Endothelial cell of umbilical vein (primary cell): ENCODE data around the gene TYRO3. TPM values are rescaled to one million over a fixed set of nuclear protein-coding genes. Genes with fewer than 3 reads are reported as not detected.

Experiments used
- BruUV-seq: library from RNA; stranded (reverse); fragments of 400-500 nt; replicated peaks from 2 replicates; lab custom pipeline; 2021; lab: Mats Ljungman, UMichigan
- CTCF ChIA-PET: fragments of 300-600, 350-600 bp; sonication (Branson Sonifier 250); formaldehyde crosslinking; loops from one replicate; lab custom pipeline; 2021; ENCODE audit warnings: antibody characterized with exemption, inconsistent platforms; lab: Charles Lee
- POLR2A ChIA-PET: fragments of 300-600, 350-600 bp; sonication (Branson Sonifier 250); formaldehyde crosslinking; loops from one replicate; lab custom pipeline; 2021; ENCODE audit warnings: antibody characterized with exemption, inconsistent platforms; lab: Charles Lee
- DNase-seq: peaks from one replicate; pipeline ENCODE4 v3.0.0-alpha.2; 2011; ENCODE audit warnings: low read depth, low spot score
- FAIRE-seq: peaks from 2 replicates; lab custom pipeline; 2011; peaks lifted over from hg19 to GRCh38; lab: Jason Lieb, UNC
- H2AFZ ChIP-seq: 2 replicates; pipeline ENCODE4 v1.6.0; 2012; ENCODE audit warnings: low read depth, low read length, control low read depth, inconsistent platforms
- H3K27ac ChIP-seq: 2 replicates; pipeline ENCODE4 v1.5.1; 2011; ENCODE audit warnings: low read depth, mild to moderate bottlenecking, control low read depth, low read length, moderate library complexity; ENCODE audit not compliant: insufficient read depth
- H3K27me3 ChIP-seq, 2 experiments: 2 replicates each; pipeline versions ENCODE4 v1.6.0 to v1.6.1; 2011; ENCODE audit warnings: low read length in 2 of 2, mixed read lengths in 1 of 2; ENCODE audit not compliant: control insufficient read depth in 2 of 2, insufficient read depth in 2 of 2
- H3K36me3 ChIP-seq, 2 experiments: 2 replicates in 1 of 2; 3 replicates in 1 of 2; pipeline ENCODE4 v1.5.1; 2011; ENCODE audit warnings: low read length in 2 of 2, mild to moderate bottlenecking in 1 of 2, moderate library complexity in 1 of 2; ENCODE audit not compliant: control insufficient read depth in 2 of 2, insufficient read depth in 2 of 2; ENCODE audit errors: extremely low read depth in 1 of 2
- H3K4me1 ChIP-seq: 3 replicates; pipeline ENCODE4 v1.5.1; 2011; ENCODE audit warnings: mild to moderate bottlenecking, low read length; ENCODE audit not compliant: control insufficient read depth, insufficient read depth; ENCODE audit errors: extremely low read depth
- H3K4me2 ChIP-seq: 2 replicates; pipeline ENCODE4 v1.6.1; 2011; ENCODE audit warnings: low read length, control low read depth, mixed read lengths; ENCODE audit not compliant: insufficient read depth
- H3K4me3 ChIP-seq, 3 experiments: fragments of 200-600 bp in 1 of 3; sonication (generic), shearing (Covaris generic) in 1 of 3; replicated peaks in 1 of 3; 2 replicates each; pipeline ENCODE4 v1.5.1; 2011 to 2016; ENCODE audit warnings: control low read depth in 3 of 3, low read length in 3 of 3, mild to moderate bottlenecking in 2 of 3, inconsistent platforms in 1 of 3, low read depth in 1 of 3, moderate library complexity in 1 of 3; ENCODE audit not compliant: insufficient read depth in 1 of 3
- H3K79me2 ChIP-seq: 2 replicates; pipeline ENCODE4 v1.6.0; 2012; ENCODE audit warnings: low read length, inconsistent platforms; ENCODE audit not compliant: control insufficient read depth, insufficient read depth
- H3K9ac ChIP-seq: replicated peaks from 2 replicates; pipeline ENCODE3; 2011; ENCODE audit warnings: low read length, control low read depth; ENCODE audit not compliant: insufficient read depth; ENCODE audit errors: extremely low read depth
- H3K9me1 ChIP-seq: replicated peaks from 3 replicates; pipeline ENCODE4 v1.6.0; 2011; ENCODE audit warnings: mild to moderate bottlenecking, low read length; ENCODE audit not compliant: control insufficient read depth, insufficient read depth; ENCODE audit errors: extremely low read depth
- H3K9me3 ChIP-seq: replicated peaks from 2 replicates; pipeline ENCODE4 v1.5.1; 2012; ENCODE audit warnings: low read length, inconsistent platforms; ENCODE audit not compliant: control insufficient read depth, insufficient read depth
- H4K20me1 ChIP-seq: replicated peaks from 2 replicates; pipeline ENCODE3; 2011; ENCODE audit warnings: mild to moderate bottlenecking, low read length; ENCODE audit not compliant: control insufficient read depth, insufficient read depth; ENCODE audit errors: extremely low read depth
- CTCF ChIP-seq, 2 donors: IDR thresholded peaks; 1 replicate in 1 of 2; 2 replicates in 1 of 2; pipeline ENCODE4 v1.5.1; 2011; ENCODE audit warnings: low read length in 2 of 2, mild to moderate bottlenecking in 2 of 2, moderate library complexity in 2 of 2, control low read depth in 1 of 2, inconsistent platforms in 1 of 2, low read depth in 1 of 2; ENCODE audit not compliant: insufficient read depth in 1 of 2; ENCODE audit errors: extremely low read depth in 1 of 2
- EZH2 ChIP-seq: IDR thresholded peaks from 2 replicates; pipeline ENCODE4 v1.6.1; 2012; ENCODE audit warnings: borderline replicate concordance, low read depth, mild to moderate bottlenecking, moderate library complexity, low read length, inconsistent platforms; ENCODE audit not compliant: severe bottlenecking
- FOS ChIP-seq: IDR thresholded peaks from 2 replicates; pipeline ENCODE4 v1.6.1; 2011; ENCODE audit warnings: mild to moderate bottlenecking, low read length, moderate library complexity, borderline replicate concordance; ENCODE audit not compliant: insufficient read depth
- GATA2 ChIP-seq: IDR thresholded peaks from 2 replicates; pipeline ENCODE4 v1.7.0; 2011; ENCODE audit warnings: low read depth, mild to moderate bottlenecking, moderate library complexity, mixed read lengths, low read length; ENCODE audit not compliant: insufficient read length, insufficient read depth
- JUN ChIP-seq: IDR thresholded peaks from 2 replicates; pipeline ENCODE4 v1.6.1; 2011; ENCODE audit warnings: borderline replicate concordance, low read depth; ENCODE audit not compliant: insufficient read length, insufficient read depth
- MAX ChIP-seq: IDR thresholded peaks from 2 replicates; pipeline ENCODE4 v1.6.1; 2011; ENCODE audit not compliant: insufficient read depth, insufficient read length
- MYC ChIP-seq: IDR thresholded peaks from one replicate; pipeline ENCODE4 v1.6.1; 2011; ENCODE audit warnings: mild to moderate bottlenecking, low read depth, low read length
- POLR2A ChIP-seq: IDR thresholded peaks from 2 replicates; pipeline ENCODE4 v1.6.1; 2012; ENCODE audit warnings: low read depth, mild to moderate bottlenecking, control low read depth, low read length
- POLR2AphosphoS5 ChIP-seq: IDR thresholded peaks from 2 replicates; pipeline ENCODE4 v1.6.1; 2012; ENCODE audit warnings: low read depth, mild to moderate bottlenecking, control low read depth, low read length, moderate library complexity; ENCODE audit not compliant: insufficient read depth
- dilution Hi-C: fragments of 300-500 bp; cut with MboI; formaldehyde crosslinking; loops from one replicate; pipeline ENCODE4 v1.15.0; 2019; ENCODE audit warnings: low sequenced_read_pairs; ENCODE audit not compliant: extremely low pct_ligation_motif_present
- intact Hi-C: fragments of 100-400 bp; cut with micrococcal nuclease; formaldehyde crosslinking; loops from one replicate; pipeline ENCODE4 v1.10.0; 2022
- polyA plus RNA-seq, 4 experiments: library from polyadenylated mRNA; depleted of rRNA in 3 of 4; stranded (reverse) in 3 of 4; unstranded in 1 of 4; fragments of >200 nt; gene quantifications; 2 replicates each; pipeline versions ENCODE4 v1.2.1 to v1.2.3, GENCODE V29; 2011 to 2012; ENCODE audit warnings: missing spikeins in 1 of 4
- total RNA-seq: library from RNA; stranded (reverse); gene quantifications from 2 replicates; pipeline ENCODE4 v1.2.3, GENCODE V29; 2021

Gene TYRO3
- total and polyA plus RNA-seq, 2 donors (not counting 3 experiments of a cell fraction or from before 2014, with no cell fraction given) = 14.1 to 14.5 TPM

- intact Hi-C loops = no loop called here
- Histone ChIP-seq H3K27me3 (no peaks in the 10 kb centered on the region), H3K27ac (no peak overlapping the region), H2AFZ (peak overlapping the region; percentile 16), H3K9me1 (no peaks in the 10 kb centered on the region), H3K9ac (no peak overlapping the region), H3K9me3 (no peaks in the 10 kb centered on the region), H3K4me3 (no peak overlapping the region), H3K79me2 (no peaks in the 10 kb centered on the region), H3K4me1 (peaks cover 20% of the 10 kb centered on the region), H3K36me3 (no peaks in the 10 kb centered on the region), H3K4me2 (peak overlapping the region; percentile 23), H4K20me1 (no peaks in the 10 kb centered on the region)
- no peak for FAIRE-seq
- ChIA-PET POLR2A (no interaction called here), CTCF (interaction anchor here (1.4 to 2.0 kb wide), 2 partner anchors 50 to 89 kb away, joined by 6 to 9 read pairs; no protein-coding TSS in a partner anchor)
- dilution Hi-C loops = no loop called here
- no peak for TF ChIP-seq MYC
- TF ChIP-seq EZH2 = no peak
- TF ChIP-seq MAX = no peak
- TF ChIP-seq POLR2AphosphoS5 = no peak
- no peak for TF ChIP-seq FOS
- TF ChIP-seq POLR2A = no peak
- TF ChIP-seq CTCF (IDR thresholded peaks at IDR 0.05; ENCODE audit: extremely low read depth in 1 of 2, insufficient read depth in 1 of 2, low read depth in 1 of 2, low read length in 2 of 2) = no peak
- TF ChIP-seq GATA2 = no peak
- TF ChIP-seq JUN = no peak
- no peak for DNase-seq
- no TSS peak for BruUV-seq
These were observed 4.7 kb upstream of the TYRO3 start for GRCh38 chr15:41554343-41554742.
